Measurements from ENCODE around the gene CR1L. TPM values are rescaled to one million over a fixed set of nuclear protein-coding genes. Genes with fewer than 3 reads are reported as not detected.

The CR1L gene
- total and polyA plus RNA-seq, 9 of the 15 experiments (the other 6 are each of a cell fraction or from before 2014, with no cell fraction given): 10.1 to 74.8 (median 34.3) TPM

DNA sequence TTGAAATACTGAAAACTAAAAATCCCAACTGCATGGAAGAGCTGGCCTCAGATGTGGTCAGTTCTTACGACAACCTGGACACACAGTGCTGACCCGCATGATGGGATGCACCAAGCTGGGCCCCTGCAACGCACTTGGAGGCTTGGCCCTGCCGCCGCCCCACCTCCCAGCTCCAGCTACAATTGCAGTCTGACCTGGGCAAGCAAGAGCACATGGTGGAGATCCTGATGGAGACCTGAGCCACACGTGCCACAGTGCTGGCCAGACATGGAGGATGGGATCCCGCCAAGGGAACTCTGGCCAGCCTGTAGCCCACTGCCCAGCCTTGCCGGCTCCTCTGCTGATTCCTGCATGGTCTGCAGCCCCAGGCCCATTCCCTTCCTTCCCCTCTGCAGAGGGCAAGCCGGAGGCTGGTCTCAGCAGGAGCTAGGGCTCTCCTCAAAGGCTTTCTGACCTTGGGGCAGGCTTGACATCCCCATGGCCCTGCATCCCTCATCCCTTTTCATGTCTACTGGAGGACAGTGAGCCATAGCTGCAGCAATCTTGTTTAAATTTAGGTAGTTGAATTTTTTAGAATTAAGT lies 14.1 kb downstream of the CR1L start:
- Histone ChIP-seq H3K4me2 (ENCODE audit: insufficient read depth, low read length) (no peak overlapping the region), H3K9ac (ENCODE audit: insufficient read depth in 1 of 2, low read depth in 2 of 2, low read length in 2 of 2) (peak overlapping the region in 1 of 2 experiments; percentile 49; a peak in 1 of 4 replicates), H3K4me3 (no peak overlapping the region), H3K79me2 (ENCODE audit: control insufficient read depth, insufficient read depth, low read length) (peaks cover 67% of the 10 kb centered on the region), H3K9me1 (ENCODE audit: control insufficient read depth, insufficient read depth, low read length) (no peaks in the 10 kb centered on the region), H3K27me3 (ENCODE audit: control insufficient read depth in 2 of 2, insufficient read depth in 2 of 2, low read length in 2 of 2) (no peaks in the 10 kb centered on the region), H2AFZ (ENCODE audit: low read depth, low read length) (no peak overlapping the region), H3K36me3 (ENCODE audit: control insufficient read depth, insufficient read depth, low read length) (peaks cover 8% of the 10 kb centered on the region; the same call in 2 of the 3 replicates), H4K20me1 (replicated peaks; ENCODE audit: control insufficient read depth, insufficient read depth, low read length) (no peaks in the 10 kb centered on the region), H3K27ac (ENCODE audit: extremely low read depth, low read depth, low read length) (no peak overlapping the region), H3K4me1 (replicated peaks in 1 of 2; ENCODE audit: control insufficient read depth in 2 of 2, insufficient read depth in 2 of 2, low read length in 2 of 2) (peaks cover 0 to 11% of the 10 kb centered on the region in 2 experiments; a peak in 2 of 5 replicates), H3K9me3 (replicated peaks; ENCODE audit: control insufficient read depth, insufficient read depth, low read depth, low read length) (no peaks in the 10 kb centered on the region; the same call in 1 of the 2 replicates)
- no peak for FAIRE-seq
- in situ Hi-C loops (cut with MboI): no loop called here
- intact Hi-C loops (cut with micrococcal nuclease): no loop called here
- DNase-seq (ENCODE audit: extremely low read depth in 1 of 4, low spot score in 3 of 4): no peak
- ChIA-PET CTCF (ENCODE audit: low intra/inter-chr PET ratio) (no interaction called here), POLR2A (interaction anchor here (0.6 to 2.1 kb wide), 8 partner anchors 10 to 267 kb away, joined by 3 to 21 read pairs (median 4); no protein-coding TSS in a partner anchor)
- ATAC-seq: peak; percentile 67
- no TSS peak for BruUV-seq (replicated peaks)
- WGBS (ENCODE audit: insufficient coverage, low coverage, missing lambda C conversion rate): 85% methylated on average over 9 of the region's 9 CpGs
- no peak for TF ChIP-seq CREB1 (IDR thresholded peaks at IDR 0.05)
- no peak for TF ChIP-seq CREB1 (CRISPR knock-in tag; IDR thresholded peaks at IDR 0.05)
- no peak for TF ChIP-seq ZNF146 (CRISPR knock-in tag; IDR thresholded peaks at IDR 0.05; ENCODE audit: unreplicated experiment)
- no peak for TF ChIP-seq ZC3H11A (IDR thresholded peaks at IDR 0.05; ENCODE audit: low read depth, low read length)
- no peak for TF ChIP-seq ASH1L (IDR thresholded peaks at IDR 0.05; ENCODE audit: borderline replicate concordance, low read depth, partially characterized antibody)
- no peak for TF ChIP-seq GATA2 (CRISPR knock-in tag; IDR thresholded peaks at IDR 0.05)
- no peak for TF ChIP-seq ZKSCAN1 (IDR thresholded peaks at IDR 0.05; ENCODE audit: low read depth, low read length)
- TF ChIP-seq, protein P1, sequence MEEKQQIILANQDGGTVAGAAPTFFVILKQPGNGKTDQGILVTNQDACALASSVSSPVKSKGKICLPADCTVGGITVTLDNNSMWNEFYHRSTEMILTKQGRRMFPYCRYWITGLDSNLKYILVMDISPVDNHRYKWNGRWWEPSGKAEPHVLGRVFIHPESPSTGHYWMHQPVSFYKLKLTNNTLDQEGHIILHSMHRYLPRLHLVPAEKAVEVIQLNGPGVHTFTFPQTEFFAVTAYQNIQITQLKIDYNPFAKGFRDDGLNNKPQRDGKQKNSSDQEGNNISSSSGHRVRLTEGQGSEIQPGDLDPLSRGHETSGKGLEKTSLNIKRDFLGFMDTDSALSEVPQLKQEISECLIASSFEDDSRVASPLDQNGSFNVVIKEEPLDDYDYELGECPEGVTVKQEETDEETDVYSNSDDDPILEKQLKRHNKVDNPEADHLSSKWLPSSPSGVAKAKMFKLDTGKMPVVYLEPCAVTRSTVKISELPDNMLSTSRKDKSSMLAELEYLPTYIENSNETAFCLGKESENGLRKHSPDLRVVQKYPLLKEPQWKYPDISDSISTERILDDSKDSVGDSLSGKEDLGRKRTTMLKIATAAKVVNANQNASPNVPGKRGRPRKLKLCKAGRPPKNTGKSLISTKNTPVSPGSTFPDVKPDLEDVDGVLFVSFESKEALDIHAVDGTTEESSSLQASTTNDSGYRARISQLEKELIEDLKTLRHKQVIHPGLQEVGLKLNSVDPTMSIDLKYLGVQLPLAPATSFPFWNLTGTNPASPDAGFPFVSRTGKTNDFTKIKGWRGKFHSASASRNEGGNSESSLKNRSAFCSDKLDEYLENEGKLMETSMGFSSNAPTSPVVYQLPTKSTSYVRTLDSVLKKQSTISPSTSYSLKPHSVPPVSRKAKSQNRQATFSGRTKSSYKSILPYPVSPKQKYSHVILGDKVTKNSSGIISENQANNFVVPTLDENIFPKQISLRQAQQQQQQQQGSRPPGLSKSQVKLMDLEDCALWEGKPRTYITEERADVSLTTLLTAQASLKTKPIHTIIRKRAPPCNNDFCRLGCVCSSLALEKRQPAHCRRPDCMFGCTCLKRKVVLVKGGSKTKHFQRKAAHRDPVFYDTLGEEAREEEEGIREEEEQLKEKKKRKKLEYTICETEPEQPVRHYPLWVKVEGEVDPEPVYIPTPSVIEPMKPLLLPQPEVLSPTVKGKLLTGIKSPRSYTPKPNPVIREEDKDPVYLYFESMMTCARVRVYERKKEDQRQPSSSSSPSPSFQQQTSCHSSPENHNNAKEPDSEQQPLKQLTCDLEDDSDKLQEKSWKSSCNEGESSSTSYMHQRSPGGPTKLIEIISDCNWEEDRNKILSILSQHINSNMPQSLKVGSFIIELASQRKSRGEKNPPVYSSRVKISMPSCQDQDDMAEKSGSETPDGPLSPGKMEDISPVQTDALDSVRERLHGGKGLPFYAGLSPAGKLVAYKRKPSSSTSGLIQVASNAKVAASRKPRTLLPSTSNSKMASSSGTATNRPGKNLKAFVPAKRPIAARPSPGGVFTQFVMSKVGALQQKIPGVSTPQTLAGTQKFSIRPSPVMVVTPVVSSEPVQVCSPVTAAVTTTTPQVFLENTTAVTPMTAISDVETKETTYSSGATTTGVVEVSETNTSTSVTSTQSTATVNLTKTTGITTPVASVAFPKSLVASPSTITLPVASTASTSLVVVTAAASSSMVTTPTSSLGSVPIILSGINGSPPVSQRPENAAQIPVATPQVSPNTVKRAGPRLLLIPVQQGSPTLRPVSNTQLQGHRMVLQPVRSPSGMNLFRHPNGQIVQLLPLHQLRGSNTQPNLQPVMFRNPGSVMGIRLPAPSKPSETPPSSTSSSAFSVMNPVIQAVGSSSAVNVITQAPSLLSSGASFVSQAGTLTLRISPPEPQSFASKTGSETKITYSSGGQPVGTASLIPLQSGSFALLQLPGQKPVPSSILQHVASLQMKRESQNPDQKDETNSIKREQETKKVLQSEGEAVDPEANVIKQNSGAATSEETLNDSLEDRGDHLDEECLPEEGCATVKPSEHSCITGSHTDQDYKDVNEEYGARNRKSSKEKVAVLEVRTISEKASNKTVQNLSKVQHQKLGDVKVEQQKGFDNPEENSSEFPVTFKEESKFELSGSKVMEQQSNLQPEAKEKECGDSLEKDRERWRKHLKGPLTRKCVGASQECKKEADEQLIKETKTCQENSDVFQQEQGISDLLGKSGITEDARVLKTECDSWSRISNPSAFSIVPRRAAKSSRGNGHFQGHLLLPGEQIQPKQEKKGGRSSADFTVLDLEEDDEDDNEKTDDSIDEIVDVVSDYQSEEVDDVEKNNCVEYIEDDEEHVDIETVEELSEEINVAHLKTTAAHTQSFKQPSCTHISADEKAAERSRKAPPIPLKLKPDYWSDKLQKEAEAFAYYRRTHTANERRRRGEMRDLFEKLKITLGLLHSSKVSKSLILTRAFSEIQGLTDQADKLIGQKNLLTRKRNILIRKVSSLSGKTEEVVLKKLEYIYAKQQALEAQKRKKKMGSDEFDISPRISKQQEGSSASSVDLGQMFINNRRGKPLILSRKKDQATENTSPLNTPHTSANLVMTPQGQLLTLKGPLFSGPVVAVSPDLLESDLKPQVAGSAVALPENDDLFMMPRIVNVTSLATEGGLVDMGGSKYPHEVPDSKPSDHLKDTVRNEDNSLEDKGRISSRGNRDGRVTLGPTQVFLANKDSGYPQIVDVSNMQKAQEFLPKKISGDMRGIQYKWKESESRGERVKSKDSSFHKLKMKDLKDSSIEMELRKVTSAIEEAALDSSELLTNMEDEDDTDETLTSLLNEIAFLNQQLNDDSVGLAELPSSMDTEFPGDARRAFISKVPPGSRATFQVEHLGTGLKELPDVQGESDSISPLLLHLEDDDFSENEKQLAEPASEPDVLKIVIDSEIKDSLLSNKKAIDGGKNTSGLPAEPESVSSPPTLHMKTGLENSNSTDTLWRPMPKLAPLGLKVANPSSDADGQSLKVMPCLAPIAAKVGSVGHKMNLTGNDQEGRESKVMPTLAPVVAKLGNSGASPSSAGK (IDR thresholded peaks at IDR 0.05): peak; percentile 34; the same call in 1 of the 2 replicates
- TF ChIP-seq FOXK2 (conservative IDR thresholded peaks at IDR 0.05 in 1 of 2, IDR thresholded peaks at IDR 0.05 in 1 of 2; ENCODE audit: low read depth in 2 of 2): no peak
- peak; percentile 58; the same call in 1 of the 2 replicates for TF ChIP-seq POLR2G (IDR thresholded peaks at IDR 0.05; ENCODE audit: low read depth, low read length)
- no peak for TF ChIP-seq ZNF583 (CRISPR knock-in tag; IDR thresholded peaks at IDR 0.05)
- TF ChIP-seq ZNF79 (CRISPR knock-in tag; IDR thresholded peaks at IDR 0.05; ENCODE audit: low read depth): no peak
- no peak for TF ChIP-seq MAFF (IDR thresholded peaks at IDR 0.05; ENCODE audit: low read length)

All from K562 (cell line).